ENCODE data around the gene AKR7A2. TPM values are rescaled to one million over a fixed set of nuclear protein-coding genes. Genes with fewer than 3 reads are reported as not detected.
"Not testable (repeated sequence)": the region's sequence is repeated elsewhere in the genome, so short reads cannot be mapped to it uniquely, and the experiment has no call there.

Gene AKR7A2
- polyA plus RNA-seq, 1 donor = 53.2 TPM

- no peak for DNase-seq
Measured at GRCh38 chr1:19324665-19324990, 12.7 kb upstream of the AKR7A2 start.

GRCh38 chr1:19323987-19324664 lies 12.2 kb upstream of the AKR7A2 start:
- no peak for DNase-seq

GRCh38 chr1:19322481-19322880 lies 10.5 kb upstream of the AKR7A2 start:
- no peak for DNase-seq

- DNase-seq = no peak
Measured at GRCh38 chr1:19321071-19321470, 9.1 kb upstream of the AKR7A2 start.

- DNase-seq = no peak
Measured at GRCh38 chr1:19319196-19319595, 7.3 kb upstream of the AKR7A2 start.

- DNase-seq = no peak
Measured at GRCh38 chr1:19317126-19317910, 5.4 kb upstream of the AKR7A2 start.

GRCh38 chr1:19315378-19316198 lies 3.6 kb upstream of the AKR7A2 start:
- no peak for DNase-seq

GRCh38 chr1:19313961-19314882 lies 2.3 kb upstream of the AKR7A2 start:
- no peak for DNase-seq

GRCh38 chr1:19313636-19313959 lies 1.7 kb upstream of the AKR7A2 start:
- DNase-seq = no peak

- no peak for DNase-seq
Measured at GRCh38 chr1:19312782-19313635, 1.1 kb upstream of the AKR7A2 start.

- no peak for DNase-seq
Measured at GRCh38 chr1:19311503-19311930, 427 bp downstream of the AKR7A2 start.

- no peak for DNase-seq
Measured at GRCh38 chr1:19310720-19311502, 1.0 kb downstream of the AKR7A2 start.

GRCh38 chr1:19310061-19310460 lies 1.9 kb downstream of the AKR7A2 start:
- no peak for DNase-seq

GRCh38 chr1:19309123-19309813 lies 2.7 kb downstream of the AKR7A2 start:
- DNase-seq = no peak

GRCh38 chr1:19308509-19308907 lies 3.4 kb downstream of the AKR7A2 start:
- no peak for DNase-seq

GRCh38 chr1:19307794-19308508 lies 4.0 kb downstream of the AKR7A2 start:
- no peak for DNase-seq

- no peak for DNase-seq
Measured at GRCh38 chr1:19306941-19307340, 5.0 kb downstream of the AKR7A2 start.

- DNase-seq = no peak
Measured at GRCh38 chr1:19305880-19306279, 6.1 kb downstream of the AKR7A2 start.

GRCh38 chr1:19304081-19304480 lies 7.9 kb downstream of the AKR7A2 start:
- DNase-seq = not testable (repeated sequence)

Measured in hindlimb muscle (tissue), 1 donor.